Measurements from ENCODE around the gene CCDC92. TPM values are rescaled to one million over a fixed set of nuclear protein-coding genes. Genes with fewer than 3 reads are reported as not detected.
"Not testable (repeated sequence)": the region's sequence is repeated elsewhere in the genome, so short reads cannot be mapped to it uniquely, and the experiment has no call there.

The CCDC92 gene
- total RNA-seq, 1 donor from 2014 or later = 4.8 TPM

DNA sequence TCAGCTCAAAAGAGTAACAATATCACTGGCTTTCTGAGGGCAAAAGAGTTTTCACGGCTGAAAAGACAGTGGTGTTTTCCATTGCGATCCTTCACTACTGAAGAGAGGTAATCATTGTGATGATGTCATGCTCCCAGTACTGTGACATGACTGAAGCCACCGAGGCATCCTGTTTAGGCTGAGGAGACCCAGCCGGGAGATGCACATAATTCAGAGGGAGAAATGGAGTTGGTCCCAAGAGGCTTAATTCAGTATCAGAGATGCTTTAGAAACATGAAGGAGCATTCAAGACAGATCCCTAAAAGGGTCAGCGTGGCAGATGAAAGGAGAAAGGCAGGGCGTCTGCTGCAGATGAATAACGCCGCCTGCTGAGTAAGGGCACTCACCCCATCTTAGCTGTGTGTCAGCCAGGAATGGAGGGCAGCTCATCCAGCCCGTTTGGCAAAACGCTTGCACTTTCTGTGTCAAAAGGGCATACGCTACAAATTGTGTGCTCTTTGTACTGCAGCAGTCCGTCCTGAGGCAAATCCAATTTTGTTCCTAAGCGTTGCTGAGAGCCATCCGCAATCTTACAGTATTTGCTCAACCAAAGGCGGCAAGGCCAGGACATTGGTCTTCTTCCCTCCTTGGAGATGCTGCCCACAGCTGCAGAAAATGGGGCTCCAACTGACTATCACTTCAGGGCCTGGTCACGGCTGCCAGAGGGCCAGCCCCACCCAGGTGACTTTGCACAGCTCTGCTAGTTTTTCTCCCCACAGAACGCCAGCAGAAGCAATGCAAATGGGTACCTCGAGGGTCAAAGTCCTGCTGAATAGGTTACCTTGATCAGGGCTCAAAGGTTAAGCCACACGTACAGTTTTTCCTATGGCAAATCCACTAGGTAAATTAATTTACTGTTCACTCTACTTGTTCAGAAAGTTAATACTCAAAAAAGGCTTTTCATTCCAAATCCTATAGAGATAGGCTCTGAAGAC lies 23.5 kb downstream of the CCDC92 start:
- peaks cover 13% of the 10 kb centered on the region for H3K36me3 Mint-ChIP-seq
- H3K4me3 Mint-ChIP-seq = no peak overlapping the region
- H3K27ac ChIP-seq = no peak overlapping the region

DNA sequence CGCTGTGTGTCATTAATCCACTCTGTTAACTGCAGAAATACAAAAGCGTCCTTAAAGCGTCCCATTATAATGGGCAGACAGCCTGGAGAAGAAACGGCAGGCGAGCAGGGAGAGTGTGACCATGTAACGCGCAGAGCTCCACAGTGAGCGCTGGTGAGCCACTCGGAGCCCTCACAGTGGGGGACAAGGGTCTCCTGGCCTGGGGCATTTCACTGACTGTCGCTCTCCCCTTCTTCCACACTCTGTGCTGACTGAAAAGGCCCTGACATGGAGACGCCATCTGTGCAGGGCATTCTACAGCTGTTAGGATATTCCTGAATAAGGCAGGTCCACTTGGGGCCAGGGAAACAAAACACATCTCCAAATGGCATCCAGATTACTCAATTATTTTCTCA lies 24.2 kb downstream of the CCDC92 start:
- Histone ChIP-seq H2AFZ (replicated peaks) (no peak overlapping the region), H3K4me1 (peaks cover 10% of the 10 kb centered on the region), H3K4me2 (no peak overlapping the region), H3K36me3 (no peaks in the 10 kb centered on the region), H3F3A (ENCODE audit: low read depth) (no peaks in the 10 kb centered on the region), H3K9ac (no peak overlapping the region), H3K4me3 (no peak overlapping the region), H3K27me3 (peaks cover 29% of the 10 kb centered on the region), H4K20me1 (ENCODE audit: low read depth) (no peaks in the 10 kb centered on the region), H3K27ac (no peak overlapping the region), H3K9me3 (ENCODE audit: low read depth) (no peaks in the 10 kb centered on the region), H3K79me2 (ENCODE audit: low read depth) (no peaks in the 10 kb centered on the region)
- Mint-ChIP-seq H3K4me3 (no peak overlapping the region), H3K27me3 (ENCODE audit: insufficient read depth, low read depth) (peaks cover 2% of the 10 kb centered on the region), H3K4me1 (peaks cover 55% of the 10 kb centered on the region), H3K36me3 (peaks cover 13% of the 10 kb centered on the region), H3K9me3 (peaks cover 4% of the 10 kb centered on the region), H3K27ac (peak overlapping the region; percentile 48)
- TF ChIP-seq, protein P1, sequence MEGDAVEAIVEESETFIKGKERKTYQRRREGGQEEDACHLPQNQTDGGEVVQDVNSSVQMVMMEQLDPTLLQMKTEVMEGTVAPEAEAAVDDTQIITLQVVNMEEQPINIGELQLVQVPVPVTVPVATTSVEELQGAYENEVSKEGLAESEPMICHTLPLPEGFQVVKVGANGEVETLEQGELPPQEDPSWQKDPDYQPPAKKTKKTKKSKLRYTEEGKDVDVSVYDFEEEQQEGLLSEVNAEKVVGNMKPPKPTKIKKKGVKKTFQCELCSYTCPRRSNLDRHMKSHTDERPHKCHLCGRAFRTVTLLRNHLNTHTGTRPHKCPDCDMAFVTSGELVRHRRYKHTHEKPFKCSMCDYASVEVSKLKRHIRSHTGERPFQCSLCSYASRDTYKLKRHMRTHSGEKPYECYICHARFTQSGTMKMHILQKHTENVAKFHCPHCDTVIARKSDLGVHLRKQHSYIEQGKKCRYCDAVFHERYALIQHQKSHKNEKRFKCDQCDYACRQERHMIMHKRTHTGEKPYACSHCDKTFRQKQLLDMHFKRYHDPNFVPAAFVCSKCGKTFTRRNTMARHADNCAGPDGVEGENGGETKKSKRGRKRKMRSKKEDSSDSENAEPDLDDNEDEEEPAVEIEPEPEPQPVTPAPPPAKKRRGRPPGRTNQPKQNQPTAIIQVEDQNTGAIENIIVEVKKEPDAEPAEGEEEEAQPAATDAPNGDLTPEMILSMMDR (IDR thresholded peaks at IDR 0.05) = no peak
- TF ChIP-seq EZH2phosphoT487 (IDR thresholded peaks at IDR 0.05) = no peak
- TF ChIP-seq EZH2 (IDR thresholded peaks at IDR 0.05) = no peak
- no peak for DNase-seq (ENCODE audit: low spot score)

More for the DNA sequence above, 23.5 kb downstream of the CCDC92 start:
- H3K9me3 Mint-ChIP-seq = peaks cover 4% of the 10 kb centered on the region
- H3F3A ChIP-seq (ENCODE audit: low read depth) = no peaks in the 10 kb centered on the region
- peaks cover 10% of the 10 kb centered on the region for H3K4me1 ChIP-seq
- H3K4me3 ChIP-seq = no peak overlapping the region
- no peak overlapping the region for H3K9ac ChIP-seq
- H2AFZ ChIP-seq (replicated peaks) = no peak overlapping the region
- peaks cover 2% of the 10 kb centered on the region for H3K27me3 Mint-ChIP-seq (ENCODE audit: insufficient read depth, low read depth)
- H3K27ac Mint-ChIP-seq = peak overlapping the region; percentile 48
- no peaks in the 10 kb centered on the region for H3K79me2 ChIP-seq (ENCODE audit: low read depth)
- H3K27me3 ChIP-seq = peaks cover 36% of the 10 kb centered on the region
- H4K20me1 ChIP-seq (ENCODE audit: low read depth) = no peaks in the 10 kb centered on the region
- H3K9me3 ChIP-seq (ENCODE audit: low read depth) = no peaks in the 10 kb centered on the region
- H3K4me1 Mint-ChIP-seq = peaks cover 55% of the 10 kb centered on the region
- TF ChIP-seq EZH2phosphoT487 (IDR thresholded peaks at IDR 0.05) = no peak
- TF ChIP-seq, protein P1 (IDR thresholded peaks at IDR 0.05) = no peak
- TF ChIP-seq EZH2 (IDR thresholded peaks at IDR 0.05) = no peak
- no peak overlapping the region for H3K4me2 ChIP-seq
- H3K36me3 ChIP-seq = no peaks in the 10 kb centered on the region
- peak; percentile 21 for DNase-seq (ENCODE audit: low spot score)

DNA sequence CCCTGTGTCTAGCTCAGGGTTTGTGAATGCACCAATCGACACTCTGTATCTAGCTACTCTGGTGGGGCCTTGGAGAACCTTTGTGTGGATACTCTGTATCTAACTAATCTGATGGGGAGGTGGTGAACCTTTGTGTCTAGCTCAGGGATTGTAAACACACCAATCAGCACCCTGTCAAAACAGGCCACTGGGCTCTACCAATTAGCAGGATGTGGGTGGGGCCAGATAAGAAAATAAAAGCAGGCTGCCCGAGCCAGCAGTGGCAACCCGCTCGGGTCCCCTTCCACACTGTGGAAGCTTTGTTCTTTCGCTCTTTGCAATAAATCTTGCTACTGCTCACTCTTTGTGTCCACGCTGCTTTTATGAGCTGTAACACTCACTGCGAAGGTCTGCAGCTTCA lies 25.1 kb downstream of the CCDC92 start:
- H3K27ac ChIP-seq; H3F3A ChIP-seq (ENCODE audit: low read depth); DNase-seq (ENCODE audit: low spot score); H3K4me3 ChIP-seq; H3K36me3 ChIP-seq; H3K4me2 ChIP-seq; H3K27me3 Mint-ChIP-seq (ENCODE audit: insufficient read depth, low read depth); H3K9me3 Mint-ChIP-seq; H3K9me3 ChIP-seq (ENCODE audit: low read depth); H3K4me3 Mint-ChIP-seq; H3K27ac Mint-ChIP-seq; H3K79me2 ChIP-seq (ENCODE audit: low read depth); H2AFZ ChIP-seq (replicated peaks); H4K20me1 ChIP-seq (ENCODE audit: low read depth); H3K9ac ChIP-seq: not testable (repeated sequence)
- Mint-ChIP-seq H3K4me1 (peaks cover 55% of the 10 kb centered on the region), H3K36me3 (peaks cover 17% of the 10 kb centered on the region)
- Histone ChIP-seq H3K27me3 (peaks cover 20% of the 10 kb centered on the region), H3K4me1 (peaks cover 10% of the 10 kb centered on the region)

DNA sequence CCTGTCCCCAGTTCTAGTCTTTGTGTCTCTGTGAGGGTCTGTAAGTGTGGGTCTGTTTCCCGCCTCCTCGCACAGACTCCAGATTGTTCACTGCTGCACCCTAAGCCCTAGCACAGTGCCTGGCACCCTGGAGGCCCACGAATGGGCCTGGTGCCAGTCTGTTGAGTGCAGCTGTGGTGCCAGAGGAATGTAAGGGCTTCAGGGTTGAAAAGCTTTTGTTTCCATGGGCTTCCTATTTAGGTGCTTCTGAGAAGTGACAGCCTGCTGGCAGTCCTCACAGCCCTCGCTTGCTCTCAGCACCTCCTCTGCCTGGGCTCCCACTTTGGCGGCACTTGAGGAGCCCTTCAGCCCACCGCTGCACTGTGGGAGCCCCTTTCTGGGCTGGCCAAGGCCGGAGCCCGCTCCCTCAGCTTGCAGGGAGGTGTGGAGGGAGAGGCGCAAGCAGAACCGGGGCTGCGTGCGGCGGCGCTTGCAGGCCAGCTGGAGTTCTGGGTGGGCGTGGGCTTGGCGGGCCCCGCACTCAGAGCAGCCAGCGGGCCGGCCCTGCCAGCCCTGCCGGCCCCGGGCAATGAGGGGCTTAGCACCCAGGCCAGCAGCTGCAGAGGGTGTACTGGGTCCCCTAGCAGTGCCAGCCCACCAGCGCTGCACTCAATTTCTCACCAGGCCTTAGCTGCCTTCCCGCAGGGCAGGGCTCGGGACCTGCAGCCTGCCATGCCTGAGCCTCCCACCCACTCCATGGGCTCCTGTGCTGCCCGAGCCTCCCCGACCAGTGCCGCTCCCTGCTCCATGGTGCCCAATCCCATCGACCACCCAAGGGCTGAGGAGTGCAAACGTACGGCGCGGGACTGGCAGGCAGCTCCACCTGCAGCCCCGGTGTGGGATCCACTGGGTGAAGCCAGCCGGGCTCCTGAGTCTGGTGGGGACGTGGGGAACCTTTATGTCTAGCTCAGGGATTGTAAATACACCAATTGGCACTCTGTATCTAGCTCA lies 25.8 kb downstream of the CCDC92 start:
- H2AFZ ChIP-seq (replicated peaks); H3K79me2 ChIP-seq (ENCODE audit: low read depth); H3K36me3 ChIP-seq; H3K9me3 ChIP-seq (ENCODE audit: low read depth); H3K27me3 Mint-ChIP-seq (ENCODE audit: insufficient read depth, low read depth); H3K4me3 ChIP-seq; H3F3A ChIP-seq (ENCODE audit: low read depth); H3K4me3 Mint-ChIP-seq; H3K27ac ChIP-seq; H4K20me1 ChIP-seq (ENCODE audit: low read depth); H3K4me2 ChIP-seq; H3K9me3 Mint-ChIP-seq; DNase-seq (ENCODE audit: low spot score); H3K9ac ChIP-seq: not testable (repeated sequence)
- Histone ChIP-seq H3K27me3 (peaks cover 13% of the 10 kb centered on the region), H3K4me1 (peaks cover 10% of the 10 kb centered on the region)
- H3K36me3 Mint-ChIP-seq = peaks cover 22% of the 10 kb centered on the region
- H3K27ac Mint-ChIP-seq = peak overlapping the region; percentile 15
- H3K4me1 Mint-ChIP-seq = peaks cover 55% of the 10 kb centered on the region
